ENCODE results near the gene UGT3A1.

GRCh38 chr5:35954175-35954574 lies 37.0 kb downstream of the UGT3A1 start:
- TF ChIP-seq EZH2phosphoT487 (IDR thresholded peaks at IDR 0.05; ENCODE audit: borderline replicate concordance, low read depth, low read length) = no peak
- no peak for TF ChIP-seq CTCF (conservative IDR thresholded peaks at IDR 0.05; ENCODE audit: low read length)

Measured in OCI-LY7 (cell line).